ENCODE results near the gene USP53. TPM values are rescaled to one million over a fixed set of nuclear protein-coding genes. Genes with fewer than 3 reads are reported as not detected.

Gene USP53
- total and polyA plus RNA-seq, 2 donors (not counting 3 experiments of a cell fraction or from before 2014, with no cell fraction given): 7.8 to 22.8 TPM

DNA sequence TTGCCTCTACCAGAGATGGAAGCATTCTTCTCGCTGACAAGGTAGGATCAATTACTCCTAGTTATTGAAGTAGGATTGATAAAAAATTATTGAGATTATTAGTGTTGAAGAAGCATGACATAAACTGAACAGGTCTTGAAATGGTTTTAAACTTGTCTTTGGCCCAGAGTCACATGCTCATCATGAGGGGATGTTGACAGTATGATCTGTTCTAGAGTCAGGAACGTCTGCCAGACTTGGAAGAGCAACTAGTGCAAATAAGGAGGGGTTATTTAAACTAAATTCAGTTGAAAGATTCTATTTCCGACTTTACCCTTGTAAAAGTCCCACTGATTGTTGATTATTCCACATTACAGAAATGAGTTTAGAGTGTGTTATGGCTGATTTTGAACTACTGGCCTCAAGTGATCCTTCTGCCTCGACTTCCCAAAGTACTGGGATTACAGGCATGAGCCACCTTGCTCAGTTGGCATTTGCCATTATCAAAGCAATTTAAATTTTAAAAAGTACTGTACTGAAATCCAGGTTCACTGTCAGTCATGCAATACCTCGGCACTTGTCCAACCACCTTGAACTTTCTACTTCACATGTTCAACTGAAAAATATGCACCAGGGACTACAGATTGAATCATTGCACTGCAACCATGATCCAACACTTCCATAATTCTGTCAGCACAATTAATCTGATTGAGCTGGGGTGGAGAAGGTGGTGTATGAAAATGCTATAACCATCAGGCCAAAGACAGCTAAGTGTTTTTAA, 89.7 kb downstream of the USP53 start:
- Histone ChIP-seq H3K4me3 (replicated peaks in 1 of 3; ENCODE audit: insufficient read depth in 1 of 3, low read depth in 1 of 3, low read length in 3 of 3) (no peak overlapping the region), H3K9me1 (replicated peaks; ENCODE audit: control insufficient read depth, extremely low read depth, insufficient read depth, low read length) (no peaks in the 10 kb centered on the region), H3K9me3 (replicated peaks; ENCODE audit: control insufficient read depth, insufficient read depth, low read length) (no peaks in the 10 kb centered on the region), H3K27me3 (ENCODE audit: control insufficient read depth in 2 of 2, insufficient read depth in 2 of 2, low read length in 2 of 2) (no peaks in the 10 kb centered on the region), H3K4me2 (ENCODE audit: insufficient read depth, low read length) (no peak overlapping the region), H4K20me1 (replicated peaks; ENCODE audit: control insufficient read depth, extremely low read depth, insufficient read depth, low read length) (no peaks in the 10 kb centered on the region), H3K9ac (replicated peaks; ENCODE audit: extremely low read depth, insufficient read depth, low read length) (no peak overlapping the region), H3K79me2 (ENCODE audit: control insufficient read depth, insufficient read depth, low read length) (peaks cover 21% of the 10 kb centered on the region), H3K4me1 (ENCODE audit: control insufficient read depth, extremely low read depth, insufficient read depth, low read length) (peaks cover 12% of the 10 kb centered on the region), H2AFZ (ENCODE audit: low read depth, low read length) (no peak overlapping the region), H3K27ac (ENCODE audit: insufficient read depth, low read depth, low read length) (no peak overlapping the region), H3K36me3 (ENCODE audit: control insufficient read depth in 2 of 2, extremely low read depth in 1 of 2, insufficient read depth in 2 of 2, low read length in 2 of 2) (no peaks in the 10 kb centered on the region)
- intact Hi-C loops (cut with micrococcal nuclease): loop anchor here (10.0 kb wide), 1 partner anchor 153 kb away; no protein-coding TSS in a partner anchor
- TF ChIP-seq MAX (IDR thresholded peaks at IDR 0.05; ENCODE audit: insufficient read depth, insufficient read length) (no peak), CTCF (IDR thresholded peaks at IDR 0.05; ENCODE audit: extremely low read depth in 1 of 2, insufficient read depth in 1 of 2, low read depth in 1 of 2, low read length in 2 of 2) (no peak), JUN (IDR thresholded peaks at IDR 0.05; ENCODE audit: borderline replicate concordance, insufficient read depth, insufficient read length, low read depth) (no peak), GATA2 (IDR thresholded peaks at IDR 0.05; ENCODE audit: insufficient read depth, insufficient read length, low read depth, low read length) (no peak), FOS (IDR thresholded peaks at IDR 0.05; ENCODE audit: borderline replicate concordance, insufficient read depth, low read length) (no peak), EZH2 (IDR thresholded peaks at IDR 0.05; ENCODE audit: borderline replicate concordance, low read depth, low read length, severe bottlenecking) (no peak), POLR2AphosphoS5 (IDR thresholded peaks at IDR 0.05; ENCODE audit: insufficient read depth, low read depth, low read length) (no peak), MYC (IDR thresholded peaks at IDR 0.05; ENCODE audit: low read depth, low read length) (no peak)
- no TSS peak for BruUV-seq (replicated peaks)
- CTCF ChIA-PET: no interaction called here
- POLR2A ChIA-PET: no interaction called here
- FAIRE-seq (no peak), DNase-seq (ENCODE audit: low read depth, low spot score) (no peak)
- dilution Hi-C loops (cut with MboI; ENCODE audit: extremely low pct_ligation_motif_present, low sequenced_read_pairs): no loop called here
